Sigmoid colon (tissue), 4 donors: ENCODE measurements around the gene FAM43B.

Experiments
- CTCF ChIP-seq, 4 experiments: fragments of 450-650 bp in 3 of 4; fragments of 200-600 bp in 1 of 4; IDR thresholded peaks; one replicate each; pipeline ENCODE4 v1.5.1; 2016 to 2019; ENCODE audit warnings: antibody characterized with exemption in 4 of 4, mild to moderate bottlenecking in 3 of 4, moderate library complexity in 2 of 4
- EP300 ChIP-seq, 4 donors: sonication (generic); formaldehyde crosslinking; IDR thresholded peaks; one replicate each; pipeline ENCODE4 v1.6.1; 2017; ENCODE audit warnings: antibody characterized with exemption in 4 of 4
- POLR2A ChIP-seq, 2 donors: fragments of 450-650 bp; IDR thresholded peaks; one replicate each; pipeline ENCODE4 v1.6.1; 2016; ENCODE audit warnings: antibody characterized with exemption in 2 of 2, mild to moderate bottlenecking in 2 of 2, moderate library complexity in 2 of 2
- POLR2AphosphoS5 ChIP-seq, 4 donors: sonication (generic); formaldehyde crosslinking; IDR thresholded peaks; one replicate each; pipeline ENCODE4 v1.6.1; 2017; ENCODE audit warnings: antibody characterized with exemption in 4 of 4

GRCh38 chr1:20551161-20551560, 1.2 kb upstream of the FAM43B start:
- TF ChIP-seq CTCF (IDR thresholded peaks at IDR 0.05) (no peak), POLR2A (IDR thresholded peaks at IDR 0.05) (no peak), POLR2AphosphoS5 (IDR thresholded peaks at IDR 0.05) (no peak), EP300 (IDR thresholded peaks at IDR 0.05) (no peak)
